ENCODE results near the gene POM121L2.
A peak's percentile ranks its signal among the peaks of the same experiment; 100 is the strongest.

POM121L2 gene

DNA sequence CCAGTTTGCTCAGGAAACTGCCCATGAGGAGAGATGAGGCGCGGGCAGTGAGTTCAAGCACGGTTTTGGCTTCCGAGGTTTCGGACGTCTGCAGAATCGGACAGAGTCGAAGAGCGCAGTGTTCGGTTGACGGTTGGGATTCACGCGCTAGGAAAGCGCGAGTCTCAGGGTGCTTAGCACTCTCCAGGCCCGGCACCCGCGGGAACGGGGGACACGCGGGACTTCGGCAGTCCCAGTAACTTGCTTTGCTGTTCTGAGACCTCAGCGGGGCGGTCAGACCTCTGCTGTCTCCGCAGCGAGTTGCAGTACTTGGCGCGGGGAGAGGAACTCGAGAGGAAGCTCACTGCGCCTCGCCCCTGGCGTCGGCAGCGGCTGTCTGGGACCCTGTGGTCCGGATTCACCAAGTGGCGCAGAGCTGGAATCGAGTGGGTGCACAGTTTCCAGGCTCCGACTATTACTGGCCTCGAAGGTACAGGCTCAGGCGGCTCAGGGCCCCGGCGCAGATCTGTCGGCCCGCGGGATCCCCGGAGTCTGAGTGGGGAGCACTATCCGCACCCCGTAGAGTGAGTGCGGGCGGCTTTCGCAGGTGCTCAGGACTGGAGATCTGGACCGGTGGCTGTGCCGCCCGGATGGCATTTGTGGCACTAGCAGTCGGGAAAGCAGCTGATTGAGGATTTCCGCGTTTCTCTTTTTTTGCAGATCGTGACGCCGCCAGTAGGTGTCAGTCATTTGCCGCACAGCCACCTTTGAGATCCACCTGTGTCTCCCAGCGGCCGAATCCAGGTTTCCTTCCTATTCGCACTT, at the start of gene POM121L2:
TSS of gene POM121L2 (minus strand) at position 128 of the 804 bp plus-strand sequence. CDS start at position 25, 103 bp downstream.
- TF ChIP-seq CTCF (IDR thresholded peaks at IDR 0.05; ENCODE audit: low read depth, low read length) = peak; percentile 75
- in situ Hi-C loops (cut with HindIII; ENCODE audit: low sequenced_read_pairs) = no loop called here
- H3K4me3 ChIP-seq (ENCODE audit: low read depth, low read length) = peak within 1 kb of the TSS; percentile 51
- peak; percentile 28 for DNase-seq (ENCODE audit: low read depth, low spot score)

DNA sequence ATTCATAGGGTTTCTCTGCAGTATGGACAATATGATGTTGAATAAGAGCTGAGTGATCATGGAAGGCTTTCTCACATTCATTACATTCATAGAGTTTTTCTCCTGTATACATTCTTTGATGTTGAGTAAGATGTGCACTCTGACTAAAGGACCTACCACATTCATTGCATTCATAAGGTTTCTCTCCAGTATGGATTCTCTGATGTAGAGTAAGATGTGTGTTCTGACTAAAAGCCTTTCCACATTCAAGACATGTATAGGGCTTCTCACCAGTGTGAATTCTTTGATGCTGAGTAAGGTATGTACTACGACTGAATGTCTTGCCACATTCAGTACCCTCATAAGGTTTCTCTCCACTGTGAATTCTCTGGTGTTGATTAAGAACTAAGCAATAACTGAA, 47.2 kb upstream of the POM121L2 start:
- in situ Hi-C loops (cut with HindIII; ENCODE audit: low sequenced_read_pairs) = no loop called here
- no peak overlapping the region for H3K4me3 ChIP-seq (ENCODE audit: low read depth, low read length)
- no peak for TF ChIP-seq CTCF (IDR thresholded peaks at IDR 0.05; ENCODE audit: low read depth, low read length)
- DNase-seq (ENCODE audit: low read depth, low spot score) = no peak

GRCh38 chr6:27358786-27359185, 46.7 kb upstream of the POM121L2 start:
- no peak overlapping the region for H3K4me3 ChIP-seq (ENCODE audit: low read depth, low read length)
- no peak for TF ChIP-seq CTCF (IDR thresholded peaks at IDR 0.05; ENCODE audit: low read depth, low read length)
- no peak for DNase-seq (ENCODE audit: low read depth, low spot score)
- in situ Hi-C loops (cut with HindIII; ENCODE audit: low sequenced_read_pairs) = no loop called here

DNA sequence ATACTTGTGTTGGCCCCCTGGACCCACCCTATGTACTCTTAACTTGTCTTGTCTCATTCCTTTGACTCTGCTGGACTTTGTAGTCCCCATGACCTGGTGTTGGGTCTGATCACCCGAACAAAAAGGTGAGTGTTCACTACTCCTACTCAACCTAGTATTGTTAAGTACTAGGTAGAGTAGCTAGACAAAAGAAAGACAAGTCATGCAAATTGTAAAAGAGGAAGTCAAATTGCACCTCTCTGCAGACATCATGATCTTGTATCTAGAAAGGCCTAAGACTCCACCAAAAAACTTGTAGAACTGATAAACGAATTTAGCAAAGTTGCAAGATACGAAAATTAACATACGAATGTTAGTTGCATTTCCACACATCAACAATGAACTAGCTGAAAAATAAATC, 40.8 kb upstream of the POM121L2 start:
- no peak overlapping the region for H3K4me3 ChIP-seq (ENCODE audit: low read depth, low read length)
- in situ Hi-C loops (cut with HindIII; ENCODE audit: low sequenced_read_pairs) = no loop called here
- TF ChIP-seq CTCF (IDR thresholded peaks at IDR 0.05; ENCODE audit: low read depth, low read length) = no peak
- no peak for DNase-seq (ENCODE audit: low read depth, low spot score)

- TF ChIP-seq CTCF (IDR thresholded peaks at IDR 0.05; ENCODE audit: low read depth, low read length) = no peak
- in situ Hi-C loops (cut with HindIII; ENCODE audit: low sequenced_read_pairs) = no loop called here
- DNase-seq (ENCODE audit: low read depth, low spot score) = no peak
- no peak overlapping the region for H3K4me3 ChIP-seq (ENCODE audit: low read depth, low read length)
These were observed 22.1 kb upstream of the POM121L2 start for GRCh38 chr6:27334141-27334540.

DNA sequence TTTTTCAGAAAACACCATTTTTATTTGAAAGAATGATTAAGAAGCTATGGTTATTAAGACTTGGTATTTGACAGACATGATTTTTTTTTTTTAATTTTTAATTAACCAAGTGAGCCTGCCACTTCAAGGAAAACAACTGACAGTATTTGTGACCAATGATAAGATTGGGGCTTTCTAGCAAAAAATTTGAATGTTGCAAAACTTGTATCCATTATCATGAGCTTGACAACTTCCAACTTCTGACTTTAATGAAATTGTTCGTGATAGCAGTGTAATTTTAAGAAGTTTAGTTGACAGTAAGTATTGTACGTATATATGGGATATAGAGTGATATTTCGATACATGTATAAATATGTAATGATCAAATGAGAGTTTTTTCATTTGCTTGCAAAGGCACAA, 21.6 kb upstream of the POM121L2 start:
- in situ Hi-C loops (cut with HindIII; ENCODE audit: low sequenced_read_pairs) = no loop called here
- no peak for TF ChIP-seq CTCF (IDR thresholded peaks at IDR 0.05; ENCODE audit: low read depth, low read length)
- peak overlapping the region; percentile 51 for H3K4me3 ChIP-seq (ENCODE audit: low read depth, low read length)

More for the DNA sequence above, 21.6 kb upstream of the POM121L2 start:
- DNase-seq (ENCODE audit: low read depth, low spot score) = peak; percentile 4

Measured in astrocyte of the spinal cord (primary cell).